K562 (cell line): ENCODE data around the gene NDUFA13. TPM values are rescaled to one million over a fixed set of nuclear protein-coding genes. Genes with fewer than 3 reads are reported as not detected.

Source experiments
- ATAC-seq: fragments of 200-7000 bp; cut with Tn5 transposase; 3 replicates; pipeline ENCODE4 v1.9.1; 2020; ENCODE audit warnings: moderate library complexity
- BruUV-seq: library from RNA; stranded (reverse); fragments of 400-500 nt; replicated peaks from 2 replicates; lab custom pipeline; 2021; lab: Mats Ljungman, UMichigan
- CTCF ChIA-PET: fragments of 300-600 bp; formaldehyde crosslinking; extraction: SDS; loops from one replicate; lab custom pipeline; 2021; ENCODE audit warnings: low intra/inter-chr PET ratio; lab: Yijun Ruan, JAX
- POLR2A ChIA-PET: fragments of 300-600, 350-650 bp; sonication (Branson Sonifier 250); formaldehyde crosslinking; extraction: SDS; loops from one replicate; lab custom pipeline; 2021; ENCODE audit warnings: antibody characterized with exemption, inconsistent platforms; lab: Yijun Ruan, JAX
- DNase-seq, 4 experiments: peaks; one replicate each; pipeline versions ENCODE4 v3.0.0 to v3.0.0-alpha.2; 2011 to 2018; ENCODE audit warnings: low spot score in 3 of 4, mixed read lengths in 3 of 4; ENCODE audit errors: extremely low read depth in 1 of 4
- FAIRE-seq: peaks from 2 replicates; lab custom pipeline; 2011; peaks lifted over from hg19 to GRCh38; lab: Jason Lieb, UNC
- H2AFZ ChIP-seq: 2 replicates; pipeline ENCODE4 v1.6.0; 2011; ENCODE audit warnings: low read depth, low read length, control low read depth, inconsistent platforms
- H3K27ac ChIP-seq: fragments of 200-600 bp; 3 replicates; pipeline ENCODE4 v1.8.0; 2011; ENCODE audit warnings: low read depth, mild to moderate bottlenecking, control low read depth, inconsistent platforms, low read length, moderate library complexity, mixed read lengths; ENCODE audit errors: extremely low read depth
- H3K27me3 ChIP-seq, 2 experiments: fragments of 300-600 bp in 1 of 2; 2 replicates in 1 of 2; 3 replicates in 1 of 2; pipeline versions ENCODE4 v1.6.0 to v1.8.0; 2011; ENCODE audit warnings: inconsistent platforms in 2 of 2, low read length in 2 of 2, mild to moderate bottlenecking in 1 of 2, mixed read lengths in 1 of 2, moderate library complexity in 1 of 2; ENCODE audit not compliant: control insufficient read depth in 2 of 2, insufficient read depth in 2 of 2
- H3K36me3 ChIP-seq: fragments of 300-600 bp; 3 replicates; pipeline ENCODE4 v1.8.0; 2011; ENCODE audit warnings: mild to moderate bottlenecking, low read length, inconsistent platforms; ENCODE audit not compliant: control insufficient read depth, insufficient read depth
- H3K4me1 ChIP-seq, 2 experiments: fragments of 200-600 bp in 1 of 2; replicated peaks in 1 of 2; 2 replicates in 1 of 2; 3 replicates in 1 of 2; pipeline versions ENCODE4 v1.5.1 to v1.8.0; 2011; ENCODE audit warnings: inconsistent platforms in 2 of 2, low read length in 2 of 2, mild to moderate bottlenecking in 1 of 2, mixed read lengths in 1 of 2, moderate library complexity in 1 of 2; ENCODE audit not compliant: control insufficient read depth in 2 of 2, insufficient read depth in 2 of 2
- H3K4me2 ChIP-seq: 2 replicates; pipeline ENCODE4 v1.6.1; 2011; ENCODE audit warnings: low read length, control low read depth, inconsistent platforms, mixed read lengths; ENCODE audit not compliant: insufficient read depth
- H3K4me3 ChIP-seq: fragments of 200-600 bp; sonication (generic), shearing (Covaris generic); 2 replicates; pipeline ENCODE4 v1.5.1; 2016; ENCODE audit warnings: control low read depth, inconsistent platforms
- H3K79me2 ChIP-seq: fragments of 200-600 bp; 3 replicates; pipeline ENCODE4 v1.8.0; 2011; ENCODE audit warnings: low read length, inconsistent platforms; ENCODE audit not compliant: control insufficient read depth, insufficient read depth
- H3K9ac ChIP-seq, 2 experiments: 2 replicates each; pipeline versions ENCODE4 v1.6.0 to v1.6.1; 2011; ENCODE audit warnings: low read depth in 2 of 2, low read length in 2 of 2, control low read depth in 1 of 2, inconsistent platforms in 1 of 2, mild to moderate bottlenecking in 1 of 2, mixed read lengths in 1 of 2; ENCODE audit not compliant: insufficient read depth in 1 of 2
- H3K9me1 ChIP-seq: one replicate; pipeline ENCODE4 v1.6.0; 2011; ENCODE audit warnings: inconsistent platforms, mild to moderate bottlenecking, low read length, moderate library complexity; ENCODE audit not compliant: control insufficient read depth, insufficient read depth
- H3K9me3 ChIP-seq: replicated peaks from 2 replicates; pipeline ENCODE4 v1.5.1; 2011; ENCODE audit warnings: low read depth, low read length, inconsistent platforms; ENCODE audit not compliant: control insufficient read depth, insufficient read depth
- H4K20me1 ChIP-seq: replicated peaks from 2 replicates; pipeline ENCODE4 v1.6.1; 2011; ENCODE audit warnings: low read length, inconsistent platforms, mixed read lengths; ENCODE audit not compliant: control insufficient read depth, insufficient read depth
- ZBED1 ChIP-seq: IDR thresholded peaks from 2 replicates; pipeline ENCODE4 v1.6.1; 2014
- ZNF232 ChIP-seq: sonication (generic); formaldehyde crosslinking; IDR thresholded peaks from 2 replicates; pipeline ENCODE4 v1.8.0; 2022; ENCODE audit warnings: mild to moderate bottlenecking, missing genetic modification reagents
- WGBS: fragments of 100-300 bp; shearing (Covaris generic); methylation state at CpG from one replicate; pipeline ENCODE4 v1.1.6; 2016; ENCODE audit warnings: low coverage, mixed read lengths; ENCODE audit not compliant: insufficient coverage; ENCODE audit errors: missing lambda C conversion rate; 5-methylcytosine and 5-hydroxymethylcytosine counted together
- in situ Hi-C: fragments of 300-500 bp; cut with MboI; formaldehyde crosslinking; loops from 4 replicates; pipeline ENCODE4 v1.15.0; 2018; ENCODE audit warnings: inconsistent platforms, mixed read lengths
- intact Hi-C: fragments of 100-400 bp; cut with micrococcal nuclease; formaldehyde crosslinking; loops from 2 replicates; pipeline ENCODE4 v1.14.2; 2022
- polyA plus RNA-seq, 8 experiments: library from polyadenylated mRNA; depleted of rRNA in 4 of 8; stranded (reverse) in 5 of 8; unstranded in 3 of 8; fragments of >200 nt; fragmentation: Nextera tagmentation in 2 of 8; fragmentation: Illumina TruSeq in 1 of 8; extraction: Ambion mirVana in 2 of 8; extraction: Trizol in 1 of 8; gene quantifications; 2 replicates each; pipeline versions ENCODE4 v1.2.1 to v1.2.3, GENCODE V29; 2011 to 2014; ENCODE audit warnings: inconsistent platforms in 1 of 8, missing spikeins in 1 of 8
- total RNA-seq, 7 experiments: library from RNA; depleted of rRNA in 6 of 7; stranded (reverse); fragments of >200 nt in 6 of 7; fragmentation: Illumina TruSeq in 2 of 7; extraction: Trizol in 2 of 7; gene quantifications; 2 replicates each; pipeline versions ENCODE4 v1.2.1 to v1.2.3, GENCODE V29; 2011 to 2021; ENCODE audit warnings: low replicate concordance in 1 of 7
- TF ChIP-seq, protein P1 (sequence below): sonication (generic); formaldehyde crosslinking; IDR thresholded peaks from 2 replicates; pipeline ENCODE4 v1.8.1; 2023; ENCODE audit warnings: mild to moderate bottlenecking, missing genetic modification reagents

Gene NDUFA13
- total and polyA plus RNA-seq, 9 of the 15 experiments (the other 6 are each of a cell fraction or from before 2014, with no cell fraction given): 146 to 596 (median 429) TPM

DNA sequence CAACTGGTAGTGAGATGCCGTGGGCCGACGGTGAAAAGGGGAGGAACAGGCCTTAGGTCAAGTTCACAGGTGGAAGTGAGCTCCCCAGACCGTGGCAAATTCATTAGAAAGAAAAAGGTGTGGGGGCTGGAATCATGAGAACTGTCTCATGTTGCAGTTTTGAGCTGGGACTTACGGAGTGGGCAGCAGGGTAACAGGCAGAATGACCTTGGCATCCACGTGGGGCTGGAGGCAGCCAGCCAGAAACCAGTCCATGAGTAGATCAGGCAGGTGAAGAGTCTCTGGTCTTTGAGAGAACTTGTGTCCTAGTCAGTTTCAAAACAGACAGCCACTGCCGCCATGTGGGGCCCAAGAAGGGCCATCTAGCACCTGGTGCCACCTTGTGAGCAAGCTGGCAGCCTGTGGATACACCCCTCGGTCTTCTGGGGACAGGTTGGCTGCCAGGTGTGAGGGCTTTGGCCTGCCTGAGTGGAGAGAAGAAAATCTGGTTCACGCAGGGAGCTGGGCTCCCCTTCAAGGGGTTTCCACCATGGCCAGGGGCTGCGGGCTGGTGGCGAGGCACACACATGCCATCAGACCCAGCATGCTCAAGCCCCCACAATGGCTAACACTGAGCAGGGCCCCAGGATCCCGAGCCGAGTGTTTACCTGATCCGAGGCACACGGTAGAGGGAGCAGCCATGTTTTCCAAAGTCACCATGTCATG, 24.6 kb upstream of the NDUFA13 start:
- TF ChIP-seq ZNF232 (CRISPR knock-in tag): 0 out of 2 replicates have a peak, but pooled peaks have one; percentile 55
- TF ChIP-seq ZBED1: no peak
- TF ChIP-seq, protein P1, sequence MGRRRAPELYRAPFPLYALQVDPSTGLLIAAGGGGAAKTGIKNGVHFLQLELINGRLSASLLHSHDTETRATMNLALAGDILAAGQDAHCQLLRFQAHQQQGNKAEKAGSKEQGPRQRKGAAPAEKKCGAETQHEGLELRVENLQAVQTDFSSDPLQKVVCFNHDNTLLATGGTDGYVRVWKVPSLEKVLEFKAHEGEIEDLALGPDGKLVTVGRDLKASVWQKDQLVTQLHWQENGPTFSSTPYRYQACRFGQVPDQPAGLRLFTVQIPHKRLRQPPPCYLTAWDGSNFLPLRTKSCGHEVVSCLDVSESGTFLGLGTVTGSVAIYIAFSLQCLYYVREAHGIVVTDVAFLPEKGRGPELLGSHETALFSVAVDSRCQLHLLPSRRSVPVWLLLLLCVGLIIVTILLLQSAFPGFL: no peak
- ChIA-PET CTCF (interaction anchor here (0.6 to 2.7 kb wide), 3 partner anchors 125 to 352 kb away, joined by 3 to 18 read pairs (median 7); no protein-coding TSS in a partner anchor), POLR2A (interaction anchor here (1.1 kb wide), 2 partner anchors 24 to 106 kb away, joined by 3 to 8 read pairs; partner anchors contain the start of gene TSSK6)
- Histone ChIP-seq H3K27me3 (no peaks in the 10 kb centered on the region), H3K4me1 (peaks cover 38 to 56% of the 10 kb centered on the region in 2 experiments), H3K27ac (no peak overlapping the region), H3K4me2 (no peak overlapping the region), H3K79me2 (peaks cover 72% of the 10 kb centered on the region), H4K20me1 (peaks cover 30% of the 10 kb centered on the region), H3K36me3 (peaks cover 73% of the 10 kb centered on the region), H3K9ac (peak overlapping the region in 1 of 2 experiments; percentile 49; a peak in 2 of 4 replicates), H3K9me1 (peaks cover 4% of the 10 kb centered on the region), H3K9me3 (no peaks in the 10 kb centered on the region), H3K4me3 (no peak overlapping the region), H2AFZ (no peak overlapping the region)
- BruUV-seq: no TSS peak
- 92% methylated on average over 15 of the region's 15 CpGs for WGBS
- no peak for ATAC-seq
- intact Hi-C loops (no loop called here), in situ Hi-C loops (loop anchor here (5.0 kb wide), 1 partner anchor 124 kb away; no protein-coding TSS in a partner anchor)
- FAIRE-seq: no peak
- no peak for DNase-seq
